ENCODE results near the gene ABHD8. TPM values are rescaled to one million over a fixed set of nuclear protein-coding genes. Genes with fewer than 3 reads are reported as not detected.
A peak's percentile ranks its signal among the peaks of the same experiment; 100 is the strongest.

Gene ABHD8
- total RNA-seq, 3 donors from 2014 or later (not counting 1 experiment from before 2014, with no cell fraction given), result 7.5 to 10.0 (median 9.7) TPM

GRCh38 chr19:17293605-17294004 lies 9.6 kb downstream of the ABHD8 start:
- H3K4me1 ChIP-seq (ENCODE audit: control insufficient read depth, insufficient read depth, low read length), result peaks cover 11% of the 10 kb centered on the region
- no peak overlapping the region for H3K4me3 ChIP-seq (ENCODE audit: low read length)
- Mint-ChIP-seq H3K9me3 (no peaks in the 10 kb centered on the region), H3K36me3 (no peaks in the 10 kb centered on the region), H3K4me1 (peaks cover 0 to 10% of the 10 kb centered on the region in 2 donors), H3K4me3 (no peak overlapping the region), H3K27me3 (ENCODE audit: low read depth in 2 of 2) (no peaks in the 10 kb centered on the region), H3K27ac (no peak overlapping the region)
- intact Hi-C loops (cut with micrococcal nuclease), result loop anchor here (2.0 to 5.0 kb wide), 2 partner anchors 44 to 97 kb away; partner anchors contain the start of gene GTPBP3
- no peak for DNase-seq
- peaks cover 3% of the 10 kb centered on the region for H3K9me3 ChIP-seq (ENCODE audit: control insufficient read depth, insufficient read depth, low read length)
- no peaks in the 10 kb centered on the region for H3K36me3 ChIP-seq (ENCODE audit: control insufficient read depth, insufficient read depth, low read length)
- no peaks in the 10 kb centered on the region for H3K27me3 ChIP-seq (ENCODE audit: control insufficient read depth, insufficient read depth, low read length)
- TF ChIP-seq CTCF (IDR thresholded peaks at IDR 0.05), result no peak
- no peak for ATAC-seq
- 94% methylated on average over 13 of the region's 14 CpGs for WGBS (ENCODE audit: insufficient coverage)
- no peak overlapping the region for H3K27ac ChIP-seq (ENCODE audit: low read length)

GRCh38 chr19:17292301-17293074 lies 10.7 kb downstream of the ABHD8 start:
- Histone ChIP-seq H3K27ac (ENCODE audit: low read length) (no peak overlapping the region), H3K9me3 (ENCODE audit: control insufficient read depth, insufficient read depth, low read length) (no peaks in the 10 kb centered on the region), H3K4me3 (ENCODE audit: low read length) (peak overlapping the region; percentile 48), H3K4me1 (ENCODE audit: control insufficient read depth, insufficient read depth, low read length) (peaks cover 11% of the 10 kb centered on the region), H3K27me3 (ENCODE audit: control insufficient read depth, insufficient read depth, low read length) (no peaks in the 10 kb centered on the region), H3K36me3 (ENCODE audit: control insufficient read depth, insufficient read depth, low read length) (no peaks in the 10 kb centered on the region)
- 5% methylated on average over 46 of the region's 46 CpGs for WGBS (ENCODE audit: insufficient coverage)
- DNase-seq (peak; percentile 78 to 90), ATAC-seq (peak; percentile 91 to 96 (median 93))
- intact Hi-C loops (cut with micrococcal nuclease), result loop anchor here (2.0 to 5.0 kb wide), 2 partner anchors 45 to 98 kb away; partner anchors contain the start of gene GTPBP3
- Mint-ChIP-seq H3K27ac (peak overlapping the region in 1 of 2 donors; percentile 67), H3K9me3 (no peaks in the 10 kb centered on the region), H3K4me3 (peak overlapping the region; percentile 86), H3K4me1 (peaks cover 0 to 10% of the 10 kb centered on the region in 2 donors), H3K27me3 (ENCODE audit: low read depth in 2 of 2) (no peaks in the 10 kb centered on the region), H3K36me3 (no peaks in the 10 kb centered on the region)
- TF ChIP-seq CTCF (IDR thresholded peaks at IDR 0.05), result peak; percentile 65

GRCh38 chr19:17289489-17289888 lies 13.7 kb downstream of the ABHD8 start:
- Histone ChIP-seq H3K27ac (ENCODE audit: low read length) (no peak overlapping the region), H3K27me3 (ENCODE audit: control insufficient read depth, insufficient read depth, low read length) (no peaks in the 10 kb centered on the region), H3K4me1 (ENCODE audit: control insufficient read depth, insufficient read depth, low read length) (peaks cover 11% of the 10 kb centered on the region), H3K4me3 (ENCODE audit: low read length) (no peak overlapping the region), H3K36me3 (ENCODE audit: control insufficient read depth, insufficient read depth, low read length) (no peaks in the 10 kb centered on the region), H3K9me3 (ENCODE audit: control insufficient read depth, insufficient read depth, low read length) (no peaks in the 10 kb centered on the region)
- Mint-ChIP-seq H3K4me3 (no peak overlapping the region), H3K9me3 (no peaks in the 10 kb centered on the region), H3K4me1 (peaks cover 0 to 10% of the 10 kb centered on the region in 2 donors), H3K36me3 (no peaks in the 10 kb centered on the region), H3K27ac (no peak overlapping the region), H3K27me3 (ENCODE audit: low read depth in 2 of 2) (peaks cover 0 to 5% of the 10 kb centered on the region in 2 donors)
- DNase-seq (peak in 1 of 2 donors; percentile 60), ATAC-seq (no peak)
- 17% methylated on average over 22 of the region's 22 CpGs for WGBS (ENCODE audit: insufficient coverage)
- intact Hi-C loops (cut with micrococcal nuclease), result no loop called here
- TF ChIP-seq CTCF (IDR thresholded peaks at IDR 0.05), result no peak
